GM12891 (cell line): ENCODE measurements around the gene SLC5A1.

Source experiments
- PAX5 ChIP-seq: IDR thresholded peaks from 2 replicates; pipeline ENCODE4 v1.6.1; 2011; ENCODE audit warnings: low read length, moderate library complexity, mild to moderate bottlenecking; ENCODE audit not compliant: insufficient read depth, severe bottlenecking
- POLR2A ChIP-seq: IDR thresholded peaks from 2 replicates; pipeline ENCODE4 v1.6.1; 2011; ENCODE audit warnings: low read depth, low read length, control low read depth
- POLR2AphosphoS5 ChIP-seq: IDR thresholded peaks from 2 replicates; pipeline ENCODE4 v1.6.1; 2011; ENCODE audit warnings: low read depth, low read length, control low read depth
- SPI1 ChIP-seq: IDR thresholded peaks from 2 replicates; pipeline ENCODE4 v1.6.1; 2011; ENCODE audit warnings: low read depth, low read length, control low read depth
- TAF1 ChIP-seq: IDR thresholded peaks from 2 replicates; pipeline ENCODE4 v1.6.1; 2011; ENCODE audit warnings: low read depth, low read length, control low read depth

DNA sequence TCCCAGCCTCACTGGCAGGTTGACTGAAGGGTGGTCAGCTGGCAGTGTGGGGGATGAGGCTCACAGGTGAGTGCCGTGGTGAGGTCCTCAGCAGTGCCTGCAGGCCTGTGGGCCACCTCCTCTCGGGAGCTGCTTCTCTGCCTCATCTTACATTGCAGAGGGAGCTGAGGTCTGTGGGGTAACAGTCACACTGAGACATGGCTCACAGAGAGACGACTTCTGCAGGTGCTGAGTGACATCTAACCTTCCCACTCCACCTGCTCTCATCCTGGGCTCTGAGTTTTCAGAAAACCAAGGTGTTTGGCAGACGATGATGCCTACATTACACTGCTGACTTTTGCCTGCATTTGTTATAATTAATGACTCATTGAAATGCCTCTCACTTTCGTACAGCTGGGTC, 8.8 kb upstream of the SLC5A1 start:
- TF ChIP-seq POLR2A (no peak), TAF1 (no peak), POLR2AphosphoS5 (no peak), SPI1 (no peak), PAX5 (no peak)
